OCI-LY7 (cell line): ENCODE measurements around the gene NSUN2. TPM values are rescaled to one million over a fixed set of nuclear protein-coding genes. Genes with fewer than 3 reads are reported as not detected.

ENCODE experiments used
- BruUV-seq: library from RNA; stranded (reverse); fragments of 400-500 nt; replicated peaks from 2 replicates; lab custom pipeline; 2021; lab: Mats Ljungman, UMichigan
- CTCF ChIA-PET: fragments of 300-600 bp; sonication (Branson Sonifier 250); formaldehyde crosslinking; loops from one replicate; lab custom pipeline; 2022; ENCODE audit warnings: antibody characterized with exemption; ENCODE audit not compliant: unreplicated experiment; lab: Charles Lee
- POLR2A ChIA-PET: fragments of 300-600 bp; sonication (Branson Sonifier 250); formaldehyde crosslinking; loops from one replicate; lab custom pipeline; 2022; ENCODE audit warnings: antibody characterized with exemption; lab: Charles Lee
- DNase-seq: peaks from one replicate; pipeline ENCODE4 v3.0.0-alpha.2; 2015; ENCODE audit warnings: low spot score
- H2AFZ ChIP-seq: fragments of 200-600 bp; sonication (generic), shearing (Covaris generic); 2 replicates; pipeline ENCODE4 v1.6.1; 2014; ENCODE audit warnings: mild to moderate bottlenecking, antibody characterized with exemption, low read length, moderate library complexity
- H3K27ac ChIP-seq: fragments of 200-600 bp; sonication (generic); 2 replicates; pipeline ENCODE4 v1.5.1; 2014; ENCODE audit warnings: mixed run types, low read depth, mild to moderate bottlenecking, moderate library complexity, low read length, inconsistent platforms; ENCODE audit not compliant: poor library complexity, severe bottlenecking
- H3K36me3 ChIP-seq: fragments of 200-600 bp; sonication (generic); 2 replicates; pipeline ENCODE4 v1.6.1; 2014; ENCODE audit warnings: mild to moderate bottlenecking, antibody characterized with exemption, low read length, moderate library complexity, mixed read lengths; ENCODE audit not compliant: insufficient read depth
- H3K4me1 ChIP-seq: fragments of 200-600 bp; sonication (generic); 2 replicates; pipeline ENCODE4 v1.5.1; 2014; ENCODE audit warnings: mild to moderate bottlenecking, low read length; ENCODE audit not compliant: insufficient read depth, poor library complexity, severe bottlenecking
- H3K4me2 ChIP-seq: fragments of 200-600 bp; sonication (generic); 2 replicates; pipeline ENCODE4 v1.6.1; 2014; ENCODE audit warnings: mild to moderate bottlenecking, low read length
- H3K4me3 ChIP-seq: fragments of 200-600 bp; sonication (generic); 2 replicates; pipeline ENCODE4 v1.5.1; 2014; ENCODE audit warnings: mild to moderate bottlenecking, low read depth, low read length; ENCODE audit not compliant: poor library complexity, severe bottlenecking
- H3K79me2 ChIP-seq: fragments of 200-600 bp; sonication (generic); 2 replicates; pipeline ENCODE4 v1.6.1; 2016; ENCODE audit warnings: low read depth, mild to moderate bottlenecking, low read length, moderate library complexity, mixed read lengths; ENCODE audit not compliant: insufficient read depth
- H3K9me2 ChIP-seq: fragments of 200-600 bp; sonication (generic); 2 replicates; pipeline ENCODE4 v1.6.1; 2016; ENCODE audit warnings: mild to moderate bottlenecking, low read length, mixed read lengths; ENCODE audit not compliant: insufficient read depth
- H3K9me3 ChIP-seq: fragments of 200-600 bp; sonication (generic); 2 replicates; pipeline ENCODE4 v1.6.1; 2014; ENCODE audit warnings: mild to moderate bottlenecking, mixed run types, low read length, mixed read lengths
- H4K20me1 ChIP-seq: fragments of 200-600 bp; sonication (generic); 2 replicates; pipeline ENCODE4 v1.6.1; 2014; ENCODE audit warnings: mild to moderate bottlenecking, antibody characterized with exemption, low read length, moderate library complexity, mixed read lengths; ENCODE audit not compliant: insufficient read depth
- EZH2phosphoT487 ChIP-seq: fragments of 200-600 bp; sonication (generic); IDR thresholded peaks from 2 replicates; pipeline ENCODE4 v1.6.1; 2018; ENCODE audit warnings: low read depth, borderline replicate concordance, mild to moderate bottlenecking, mixed run types, antibody characterized with exemption, low read length, moderate library complexity, mixed read lengths
- intact Hi-C: fragments of 100-400 bp; cut with micrococcal nuclease; formaldehyde crosslinking; loops from one replicate; pipeline ENCODE4 v1.10.0; 2022; ENCODE audit not compliant: unreplicated experiment
- total RNA-seq, 2 experiments: library from RNA; depleted of rRNA in 1 of 2; stranded (reverse); fragments of >200 nt in 1 of 2; shearing (Covaris generic) in 1 of 2; gene quantifications; 2 replicates each; pipeline ENCODE4 v1.2.3, GENCODE V29; 2014 to 2022
- TF ChIP-seq, protein P1 (sequence below): fragments of 200-600 bp; sonication (generic); conservative IDR thresholded peaks from 2 replicates; pipeline ENCODE4 v1.5.1; 2014; ENCODE audit warnings: mild to moderate bottlenecking, antibody characterized with exemption, low read length, moderate library complexity, mixed read lengths

Gene NSUN2
- total RNA-seq, 2 experiments from 2014 or later, result 88.9 to 139 TPM

DNA sequence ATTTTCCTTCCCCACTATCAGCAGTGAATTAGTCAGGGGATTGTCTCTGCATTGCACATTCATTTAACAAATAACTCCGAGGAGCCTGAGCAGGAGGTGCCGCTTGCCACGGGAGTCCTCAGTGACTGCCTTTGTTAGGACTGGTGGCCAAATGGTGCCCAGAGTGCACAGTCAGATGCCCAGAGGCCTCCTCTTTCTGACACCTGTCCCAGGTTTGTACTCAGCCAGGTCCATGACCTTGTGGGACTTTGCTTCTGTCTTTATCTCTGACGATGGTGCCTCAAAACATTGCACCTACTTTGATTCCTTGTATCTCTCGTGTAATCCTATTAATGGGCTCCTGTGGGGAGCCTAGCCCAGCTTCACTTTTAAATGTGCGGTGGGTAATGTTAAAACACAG is 4.7 kb upstream of the NSUN2 start:
- ChIA-PET CTCF (no interaction called here), POLR2A (no interaction called here)
- Histone ChIP-seq H3K27ac (no peak overlapping the region), H3K4me1 (peaks cover 9% of the 10 kb centered on the region), H3K9me2 (no peaks in the 10 kb centered on the region), H3K36me3 (no peaks in the 10 kb centered on the region), H4K20me1 (peaks cover 7% of the 10 kb centered on the region; the same call in 1 of the 2 replicates), H3K4me2 (no peak overlapping the region), H3K4me3 (no peak overlapping the region), H3K9me3 (no peaks in the 10 kb centered on the region), H3K79me2 (peaks cover 14% of the 10 kb centered on the region; the same call in 1 of the 2 replicates), H2AFZ (no peak overlapping the region)
- no TSS peak for BruUV-seq
- TF ChIP-seq, protein P1, sequence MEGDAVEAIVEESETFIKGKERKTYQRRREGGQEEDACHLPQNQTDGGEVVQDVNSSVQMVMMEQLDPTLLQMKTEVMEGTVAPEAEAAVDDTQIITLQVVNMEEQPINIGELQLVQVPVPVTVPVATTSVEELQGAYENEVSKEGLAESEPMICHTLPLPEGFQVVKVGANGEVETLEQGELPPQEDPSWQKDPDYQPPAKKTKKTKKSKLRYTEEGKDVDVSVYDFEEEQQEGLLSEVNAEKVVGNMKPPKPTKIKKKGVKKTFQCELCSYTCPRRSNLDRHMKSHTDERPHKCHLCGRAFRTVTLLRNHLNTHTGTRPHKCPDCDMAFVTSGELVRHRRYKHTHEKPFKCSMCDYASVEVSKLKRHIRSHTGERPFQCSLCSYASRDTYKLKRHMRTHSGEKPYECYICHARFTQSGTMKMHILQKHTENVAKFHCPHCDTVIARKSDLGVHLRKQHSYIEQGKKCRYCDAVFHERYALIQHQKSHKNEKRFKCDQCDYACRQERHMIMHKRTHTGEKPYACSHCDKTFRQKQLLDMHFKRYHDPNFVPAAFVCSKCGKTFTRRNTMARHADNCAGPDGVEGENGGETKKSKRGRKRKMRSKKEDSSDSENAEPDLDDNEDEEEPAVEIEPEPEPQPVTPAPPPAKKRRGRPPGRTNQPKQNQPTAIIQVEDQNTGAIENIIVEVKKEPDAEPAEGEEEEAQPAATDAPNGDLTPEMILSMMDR, result no peak
- no peak for TF ChIP-seq EZH2phosphoT487
- no peak for DNase-seq
- intact Hi-C loops, result loop anchor here (10.0 kb wide), 2 partner anchors 443 to 883 kb away; no protein-coding TSS in a partner anchor

DNA sequence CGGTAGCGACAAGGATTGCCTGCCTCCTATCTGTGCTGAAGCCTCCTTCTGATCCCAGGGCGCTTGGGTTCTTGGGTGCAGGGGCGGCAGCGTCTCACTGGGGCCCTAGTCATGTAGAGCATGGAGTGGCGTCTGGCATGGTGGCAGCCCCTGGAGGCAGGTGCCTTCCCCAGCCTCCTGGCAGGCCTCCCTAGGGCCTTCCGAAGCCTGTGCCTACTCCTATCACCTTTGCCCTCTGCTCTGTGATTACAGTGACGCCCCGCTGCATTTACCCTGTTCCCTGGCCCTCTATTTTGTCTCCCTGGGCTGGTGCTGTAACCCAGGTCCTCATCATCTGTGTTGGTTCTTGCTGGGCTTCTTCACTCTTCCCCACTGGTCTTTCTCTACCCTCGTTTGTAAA is 4.2 kb upstream of the NSUN2 start:
- Histone ChIP-seq H3K9me2 (no peaks in the 10 kb centered on the region), H3K4me1 (peaks cover 9% of the 10 kb centered on the region), H3K4me2 (no peak overlapping the region), H3K9me3 (no peaks in the 10 kb centered on the region), H3K36me3 (peaks cover 5% of the 10 kb centered on the region), H3K4me3 (no peak overlapping the region), H2AFZ (no peak overlapping the region), H4K20me1 (peaks cover 10% of the 10 kb centered on the region; the same call in 1 of the 2 replicates), H3K27ac (no peak overlapping the region), H3K79me2 (peaks cover 19% of the 10 kb centered on the region)
- ChIA-PET POLR2A (no interaction called here), CTCF (no interaction called here)
- DNase-seq, result no peak
- TF ChIP-seq, protein P1, result no peak
- TF ChIP-seq EZH2phosphoT487, result no peak
- BruUV-seq, result no TSS peak
- intact Hi-C loops, result loop anchor here (10.0 kb wide), 2 partner anchors 442 to 882 kb away; no protein-coding TSS in a partner anchor

DNA sequence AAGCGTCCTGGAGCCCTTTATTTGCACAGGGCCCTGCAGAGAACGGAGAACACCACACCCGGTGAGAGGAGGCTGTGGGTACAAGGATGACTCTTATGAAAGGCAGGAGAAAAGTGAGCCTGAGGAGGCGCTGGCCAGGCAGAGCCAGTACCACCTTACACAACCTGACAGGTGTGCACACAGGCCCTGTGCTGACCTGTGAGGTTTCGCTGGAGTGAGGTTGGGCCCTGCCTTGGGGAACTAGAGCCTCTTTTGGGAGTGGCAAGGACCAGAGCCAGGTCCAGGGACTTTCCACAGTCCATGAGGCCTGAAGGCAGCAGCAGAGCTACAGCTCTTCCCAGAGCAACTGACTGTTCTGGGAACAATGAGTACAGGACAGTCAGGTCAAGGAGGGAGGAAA is 3.4 kb upstream of the NSUN2 start:
- Histone ChIP-seq H3K36me3 (peaks cover 12% of the 10 kb centered on the region), H3K27ac (no peak overlapping the region), H3K9me2 (no peaks in the 10 kb centered on the region), H3K9me3 (no peaks in the 10 kb centered on the region), H3K4me3 (no peak overlapping the region), H2AFZ (no peak overlapping the region), H3K4me2 (no peak overlapping the region), H3K4me1 (peaks cover 16% of the 10 kb centered on the region), H4K20me1 (peaks cover 16% of the 10 kb centered on the region; the same call in 1 of the 2 replicates), H3K79me2 (peaks cover 27% of the 10 kb centered on the region)
- POLR2A ChIA-PET, result interaction anchor here (1.0 kb wide), 1 partner anchor 17 kb away, joined by 4 read pairs; no protein-coding TSS in a partner anchor
- CTCF ChIA-PET, result no interaction called here
- no peak for DNase-seq
- TF ChIP-seq EZH2phosphoT487, result no peak
- TF ChIP-seq, protein P1, result no peak
- intact Hi-C loops, result loop anchor here (10.0 kb wide), 2 partner anchors 441 to 881 kb away; no protein-coding TSS in a partner anchor
- BruUV-seq, result no TSS peak
